HG02759 (cell line): ENCODE data around the gene CYB561D2.

Source experiments
- ATAC-seq: cut with Tn5 transposase; IDR thresholded peaks from one replicate; pipeline ENCODE4 v1.9.1; 2021; ENCODE audit warnings: mild to moderate bottlenecking, moderate library complexity; ENCODE audit not compliant: unreplicated experiment

Gene CYB561D2

GRCh38 chr3:50385754-50386153 is 35.1 kb downstream of the CYB561D2 start:
- ATAC-seq = no peak

- no peak for ATAC-seq
Observed at GRCh38 chr3:50388016-50388719, 37.5 kb downstream of the CYB561D2 start.

GRCh38 chr3:50388720-50389413 is 38.2 kb downstream of the CYB561D2 start:
- ATAC-seq = no peak

GRCh38 chr3:50389414-50389767 is 38.7 kb downstream of the CYB561D2 start:
- ATAC-seq = no peak

DNA sequence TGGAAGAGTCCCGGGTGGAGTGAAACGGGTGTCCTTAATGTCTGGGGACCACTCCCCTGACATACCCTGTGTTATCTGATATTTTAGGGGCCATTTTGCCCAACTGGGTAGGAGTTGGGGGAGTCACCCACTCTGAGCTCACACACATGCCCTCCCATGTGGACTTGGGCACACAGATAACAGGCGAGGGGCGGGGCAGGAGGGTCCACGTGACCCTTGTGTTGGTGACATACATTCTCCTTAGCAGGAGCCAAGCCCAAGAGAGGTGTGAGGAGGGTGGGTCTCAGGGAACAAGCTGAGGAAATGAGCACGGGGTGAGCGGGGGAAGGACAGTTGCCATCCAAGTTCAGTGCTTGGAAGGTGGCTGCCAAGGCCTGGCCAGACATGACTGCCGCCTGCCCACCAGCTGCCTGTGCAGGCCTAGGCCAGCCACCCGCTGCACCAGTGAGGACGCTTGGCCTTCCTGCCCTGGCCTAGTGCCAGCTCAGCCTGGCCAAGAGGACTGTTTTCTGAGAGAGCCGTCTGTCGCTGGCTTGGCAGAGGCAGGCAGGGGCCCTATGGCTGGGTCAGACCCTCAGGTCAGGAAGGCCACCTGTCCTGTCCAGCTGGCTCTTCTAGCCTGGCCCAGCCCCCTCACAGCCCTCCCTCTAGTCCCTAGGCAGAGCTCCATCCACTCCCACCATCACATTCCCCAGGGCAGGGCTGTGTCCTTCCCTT is 40.0 kb downstream of the CYB561D2 start:
- ATAC-seq = no peak

DNA sequence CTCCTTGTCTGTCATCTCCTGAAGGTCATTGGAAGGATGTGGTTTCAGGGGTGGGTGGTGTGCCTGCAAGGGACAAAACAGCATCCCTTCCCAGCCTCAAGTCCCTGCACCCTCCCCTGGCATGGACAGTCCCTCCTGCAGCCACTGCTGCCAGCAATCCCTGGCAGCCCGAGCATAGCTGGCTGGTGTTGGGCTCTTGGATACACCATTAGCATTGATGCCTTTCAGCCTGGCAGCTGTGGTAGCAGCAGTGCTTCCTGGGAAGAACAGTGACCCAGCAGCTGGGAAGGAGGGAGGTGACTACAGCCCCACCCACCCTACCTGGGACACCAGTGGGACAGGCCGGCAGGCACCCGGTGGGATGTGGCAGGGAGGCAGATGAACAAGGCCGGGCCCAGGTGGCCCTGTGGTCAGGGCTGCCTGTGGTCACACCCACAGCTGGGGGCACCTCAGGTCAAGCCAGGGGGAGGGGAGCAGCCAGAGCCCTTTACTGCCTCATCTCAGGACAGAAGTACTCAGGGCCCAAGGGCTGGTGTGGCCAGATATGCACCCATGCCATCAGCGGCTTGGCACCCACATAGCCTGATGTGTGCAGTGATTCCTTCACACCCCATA is 41.5 kb downstream of the CYB561D2 start:
- ATAC-seq = no peak

DNA sequence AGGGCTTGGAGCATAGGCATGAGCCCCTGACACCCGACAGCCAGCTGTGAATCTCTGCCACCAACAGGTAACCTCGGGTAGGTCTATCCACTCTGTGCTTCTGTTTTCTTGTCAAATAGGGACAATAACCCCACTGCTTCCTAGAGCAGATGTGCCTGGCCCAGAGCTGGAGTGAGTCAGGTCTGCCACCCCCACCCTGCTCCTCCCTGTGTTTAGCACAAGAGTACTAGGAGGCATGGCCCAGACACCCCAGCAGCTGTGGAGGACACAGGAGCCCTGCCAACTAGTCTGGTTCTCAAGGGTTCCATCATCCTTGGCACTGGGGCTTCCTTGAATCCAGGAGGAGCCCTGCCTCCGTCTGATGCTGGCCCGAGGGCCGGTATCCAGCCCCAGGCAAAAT is 42.4 kb downstream of the CYB561D2 start:
- ATAC-seq = no peak

GRCh38 chr3:50395070-50395860 is 44.6 kb downstream of the CYB561D2 start:
- no peak for ATAC-seq

- ATAC-seq = no peak
Observed at GRCh38 chr3:50396502-50396901, 45.8 kb downstream of the CYB561D2 start.

- ATAC-seq = no peak
Observed at GRCh38 chr3:50401978-50402595, 51.4 kb downstream of the CYB561D2 start.
